CD4-positive, alpha-beta T cell (primary cell): ENCODE measurements around the gene MEG3. TPM values are rescaled to one million over a fixed set of nuclear protein-coding genes. Genes with fewer than 3 reads are reported as not detected.

Experiments used
- ATAC-seq: fragments of 200-7000 bp; cut with Tn5 transposase; one replicate; pipeline ENCODE4 v1.10.0; 2022; ENCODE audit warnings: mild to moderate bottlenecking; ENCODE audit not compliant: poor library complexity
- CTCF ChIA-PET: fragments of 350-600 bp; sonication (Branson Sonifier 250); formaldehyde crosslinking; loops from one replicate; lab custom pipeline; 2021; ENCODE audit warnings: antibody characterized with exemption, inconsistent platforms; lab: Charles Lee
- POLR2A ChIA-PET: fragments of 350-600 bp; sonication (Branson Sonifier 250); formaldehyde crosslinking; loops from one replicate; lab custom pipeline; 2021; ENCODE audit warnings: antibody characterized with exemption, inconsistent platforms; lab: Charles Lee
- DNase-seq, 14 experiments: peaks; one replicate each; pipeline ENCODE4 v3.0.0-alpha.2; 2013 to 2020; ENCODE audit warnings: mixed read lengths in 2 of 14
- H3K27ac ChIP-seq, 2 donors: one replicate each; pipeline versions ENCODE4 v1.5.1 to v1.7.0; 2013; ENCODE audit warnings: low read length in 2 of 2, low read depth in 1 of 2, mild to moderate bottlenecking in 1 of 2
- H3K27me3 ChIP-seq, 2 experiments: 1 replicate in 1 of 2; 2 replicates in 1 of 2; pipeline versions ENCODE4 v1.6.1 to v1.7.0; 2013; ENCODE audit warnings: low read length in 2 of 2, control low read depth in 1 of 2, mild to moderate bottlenecking in 1 of 2, moderate library complexity in 1 of 2; ENCODE audit not compliant: insufficient read depth in 2 of 2, control insufficient read depth in 1 of 2
- H3K36me3 ChIP-seq: one replicate; pipeline ENCODE4 v1.6.1; 2013; ENCODE audit warnings: low read length, control low read depth; ENCODE audit not compliant: insufficient read depth
- H3K4me1 ChIP-seq: one replicate; pipeline ENCODE4 v1.6.1; 2013; ENCODE audit warnings: low read length, control low read depth; ENCODE audit not compliant: insufficient read depth
- H3K4me3 ChIP-seq: one replicate; pipeline ENCODE4 v1.5.1; 2013; ENCODE audit warnings: mild to moderate bottlenecking, low read length, moderate library complexity
- H3K9me3 ChIP-seq, 2 experiments: 1 replicate in 1 of 2; 2 replicates in 1 of 2; pipeline versions ENCODE4 v1.6.1 to v1.7.0; 2013; ENCODE audit warnings: low read length in 2 of 2, mild to moderate bottlenecking in 2 of 2, control low read depth in 1 of 2, moderate library complexity in 1 of 2; ENCODE audit not compliant: control insufficient read depth in 1 of 2, insufficient read depth in 1 of 2
- H3K27ac Mint-ChIP-seq: one replicate; pipeline ENCODE4 v1.8.0; 2020; ENCODE audit warnings: mixed read lengths
- H3K27me3 Mint-ChIP-seq: one replicate; pipeline ENCODE4 v1.8.0; 2021; ENCODE audit warnings: mixed read lengths
- H3K36me3 Mint-ChIP-seq: one replicate; pipeline ENCODE4 v1.8.0; 2021; ENCODE audit warnings: low read depth, mixed read lengths
- H3K4me1 Mint-ChIP-seq: one replicate; pipeline ENCODE4 v1.8.0; 2021; ENCODE audit warnings: low read depth, mixed read lengths
- H3K4me3 Mint-ChIP-seq: one replicate; pipeline ENCODE4 v1.8.0; 2020; ENCODE audit warnings: mild to moderate bottlenecking, mixed read lengths
- H3K9me3 Mint-ChIP-seq: one replicate; pipeline ENCODE4 v1.8.0; 2020; ENCODE audit warnings: mixed read lengths
- CTCF ChIP-seq: fragments of 200-600 bp; IDR thresholded peaks from one replicate; pipeline ENCODE4 v1.8.0; 2022; ENCODE audit warnings: antibody characterized with exemption, mild to moderate bottlenecking
- intact Hi-C, 2 experiments: fragments of 100-400 bp; cut with DNase I in 1 of 2; cut with micrococcal nuclease in 1 of 2; formaldehyde crosslinking; loops; one replicate each; pipeline versions ENCODE4 v1.15.1 to v1.9.0; 2023 to 2025; cut with DNase I, micrococcal nuclease
- total RNA-seq, 174 experiments: library from RNA in 2 of 174; stranded (reverse) in 2 of 174; gene quantifications; one replicate each; pipeline ENCODE4 v1.2.3 and lab custom pipeline; 2021 to 2026

The MEG3 gene
- total RNA-seq, 2 experiments from 2014 or later = not detected

- Histone ChIP-seq H3K27ac (no peak overlapping the region), H3K4me1 (no peaks in the 10 kb centered on the region), H3K9me3 (no peaks in the 10 kb centered on the region), H3K27me3 (peaks cover 0 to 3% of the 10 kb centered on the region in 2 experiments), H3K4me3 (no peak overlapping the region), H3K36me3 (no peaks in the 10 kb centered on the region)
- Mint-ChIP-seq H3K9me3 (no peaks in the 10 kb centered on the region), H3K36me3 (no peaks in the 10 kb centered on the region), H3K4me1 (no peaks in the 10 kb centered on the region), H3K27ac (no peak overlapping the region), H3K4me3 (no peak overlapping the region), H3K27me3 (peaks cover 4% of the 10 kb centered on the region)
- DNase-seq (no peak), ATAC-seq (no peak)
- POLR2A ChIA-PET = no interaction called here
- no peak for TF ChIP-seq CTCF
- intact Hi-C loops = no loop called here
- CTCF ChIA-PET = no interaction called here
These were observed 9.8 kb downstream of the MEG3 start for GRCh38 chr14:100835548-100836310.

- H3K9me3 ChIP-seq = no peaks in the 10 kb centered on the region
- no peak for ATAC-seq
- CTCF ChIA-PET = no interaction called here
These were observed 10.4 kb downstream of the MEG3 start for GRCh38 chr14:100836311-100836805.

More at GRCh38 chr14:100836311-100836805, 10.4 kb downstream of the MEG3 start:
- peaks cover 4% of the 10 kb centered on the region for H3K27me3 Mint-ChIP-seq
- no peak overlapping the region for H3K4me3 Mint-ChIP-seq
- intact Hi-C loops = no loop called here
- no peaks in the 10 kb centered on the region for H3K36me3 ChIP-seq
- H3K9me3 Mint-ChIP-seq = no peaks in the 10 kb centered on the region
- no peak for TF ChIP-seq CTCF
- H3K4me1 Mint-ChIP-seq = no peaks in the 10 kb centered on the region
- no peak overlapping the region for H3K27ac Mint-ChIP-seq
- POLR2A ChIA-PET = no interaction called here
- no peaks in the 10 kb centered on the region for H3K4me1 ChIP-seq
- peaks cover 0 to 3% of the 10 kb centered on the region in 2 experiments for H3K27me3 ChIP-seq
- H3K4me3 ChIP-seq = no peak overlapping the region
- no peak overlapping the region for H3K27ac ChIP-seq
- no peaks in the 10 kb centered on the region for H3K36me3 Mint-ChIP-seq
- DNase-seq = no peak
